IPS-NIHi7 (cell line): ENCODE measurements around the gene PGPEP1.
A peak's percentile ranks its signal among the peaks of the same experiment; 100 is the strongest.

Experiments used
- DNase-seq: peaks from one replicate; pipeline ENCODE4 v3.0.0; 2012; ENCODE audit warnings: mixed read lengths; ENCODE audit errors: extremely low spot score

The PGPEP1 gene, protein sequence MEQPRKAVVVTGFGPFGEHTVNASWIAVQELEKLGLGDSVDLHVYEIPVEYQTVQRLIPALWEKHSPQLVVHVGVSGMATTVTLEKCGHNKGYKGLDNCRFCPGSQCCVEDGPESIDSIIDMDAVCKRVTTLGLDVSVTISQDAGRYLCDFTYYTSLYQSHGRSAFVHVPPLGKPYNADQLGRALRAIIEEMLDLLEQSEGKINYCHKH

DNA sequence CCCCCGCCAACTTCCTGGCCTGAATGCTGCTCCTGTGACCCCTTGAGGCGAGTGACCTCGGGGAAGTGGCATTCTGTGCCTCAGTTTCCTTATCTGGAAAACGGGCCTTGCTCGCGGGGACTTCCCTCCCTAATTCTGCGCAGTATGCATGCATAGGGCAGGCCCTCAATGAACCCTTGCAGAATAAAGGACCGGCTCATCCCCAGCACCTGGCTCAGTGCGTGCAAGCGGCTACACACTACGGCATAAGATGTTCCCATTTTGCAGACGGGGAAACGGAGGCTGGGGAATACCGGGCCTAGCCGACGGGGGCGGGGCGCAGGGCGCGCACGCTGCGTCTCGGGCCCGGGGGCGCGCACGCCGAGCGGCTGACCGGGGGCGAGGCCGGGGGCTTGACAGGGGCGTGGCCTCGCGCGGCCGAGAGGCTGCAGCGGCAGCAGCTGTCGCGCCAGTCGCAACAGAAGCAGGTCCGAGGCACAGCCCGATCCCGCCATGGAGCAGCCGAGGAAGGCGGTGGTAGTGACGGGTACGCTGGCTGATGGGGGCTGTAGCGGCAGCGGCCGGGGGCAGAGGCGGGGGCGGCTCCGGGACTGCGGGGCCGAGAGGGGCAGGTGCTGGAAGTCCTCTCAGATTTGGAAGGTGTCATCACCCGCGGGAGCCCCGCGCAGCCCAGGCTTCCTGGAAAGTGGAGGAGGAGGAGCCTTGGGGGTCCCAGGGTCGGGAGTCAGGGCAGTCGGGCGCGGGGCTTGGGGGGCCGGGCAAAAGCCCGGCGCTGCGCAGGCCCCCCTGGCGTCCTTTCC lies at the start of gene PGPEP1:
TSS of gene PGPEP1 (plus strand) at position 409 of the 800 bp plus-strand sequence. CDS start at position 493, 84 bp downstream.
- DNase-seq = peak; percentile 92

DNA sequence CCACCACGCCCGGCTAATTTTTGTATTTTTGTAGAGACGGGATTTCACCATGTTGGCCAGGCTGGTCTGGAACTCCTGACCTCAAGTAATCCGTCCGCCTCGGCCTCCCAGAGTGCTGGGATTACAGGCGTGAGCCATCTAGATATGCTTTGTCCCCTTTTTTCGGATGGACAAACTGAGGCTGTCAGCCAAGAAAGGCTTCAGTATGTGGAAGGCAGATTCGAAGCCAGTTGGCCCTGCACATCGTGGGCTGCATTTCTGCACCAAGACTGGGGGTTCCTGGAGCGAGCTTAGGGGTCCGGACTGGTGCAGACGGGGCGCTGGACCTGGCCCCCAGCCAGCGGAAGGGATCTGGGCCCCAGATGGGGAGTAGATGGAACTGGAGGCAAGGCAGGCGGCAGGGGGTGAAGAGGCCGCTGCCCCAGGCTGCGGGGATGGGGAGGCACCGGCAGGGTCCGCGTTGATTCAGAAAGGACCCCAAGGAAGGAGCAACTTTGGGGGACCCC lies 49.3 kb upstream of the PGPEP1 start:
- no peak for DNase-seq

DNA sequence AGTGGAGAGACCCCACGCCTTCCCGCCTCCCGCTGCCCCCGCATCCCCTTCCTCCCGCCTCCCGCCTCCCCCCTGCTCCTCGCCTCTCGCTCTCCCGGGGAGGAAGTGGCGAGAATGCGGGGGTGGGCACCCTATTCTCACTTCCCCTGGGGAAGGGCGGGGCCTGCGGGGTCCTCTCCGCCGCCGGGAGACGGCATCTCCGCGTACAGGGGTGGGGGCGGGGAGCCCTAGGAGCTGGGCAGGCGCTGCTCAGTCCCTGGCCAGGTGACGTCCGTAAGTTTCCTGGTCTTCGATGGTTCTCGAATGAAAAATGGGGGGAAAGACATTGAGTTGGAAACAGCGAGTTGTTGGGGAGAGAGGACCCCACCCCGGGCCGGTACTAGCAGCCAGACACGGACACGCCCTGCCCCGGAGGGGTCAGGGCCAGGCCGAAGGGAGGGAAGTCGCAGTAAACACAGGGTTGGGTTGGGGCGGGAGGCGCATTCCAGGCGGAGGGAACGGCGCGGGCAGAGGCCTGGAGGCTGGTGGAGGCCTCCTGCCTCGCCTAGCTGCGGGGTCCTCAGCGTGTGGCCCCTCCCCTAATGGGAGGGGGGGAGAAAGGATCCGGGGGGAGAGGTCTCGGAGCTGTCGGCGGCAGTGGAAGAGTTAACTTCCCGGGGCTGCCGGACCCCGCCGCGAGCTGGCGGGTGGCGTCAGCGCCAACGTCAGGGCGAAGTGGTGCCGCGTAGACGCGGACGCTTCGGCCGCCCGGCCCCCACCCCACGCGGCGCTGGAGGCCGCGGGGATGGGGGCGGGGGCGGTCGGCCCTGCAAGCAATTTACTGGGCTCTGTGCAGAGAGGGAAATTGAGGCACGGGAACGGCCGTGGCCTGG lies 48.6 kb upstream of the PGPEP1 start:
- peak; percentile 61 for DNase-seq

DNA sequence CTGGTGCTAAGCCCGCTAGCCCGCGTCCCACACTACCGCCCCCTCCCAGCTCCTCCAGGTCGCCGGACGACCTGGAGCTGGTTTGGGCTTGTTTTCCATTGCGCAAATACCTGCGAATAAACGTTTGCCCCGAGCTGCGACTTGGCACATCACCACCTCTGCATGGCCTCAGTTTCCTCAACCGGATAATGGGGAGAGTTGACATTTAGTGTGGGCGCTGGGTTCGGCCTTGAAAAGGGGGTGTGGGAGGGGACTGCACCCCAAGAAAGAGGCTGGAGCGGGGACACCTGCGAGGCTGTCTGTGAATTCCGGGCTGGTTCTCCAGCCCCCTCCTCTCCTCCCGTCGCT lies 48.0 kb upstream of the PGPEP1 start:
- DNase-seq = no peak

DNA sequence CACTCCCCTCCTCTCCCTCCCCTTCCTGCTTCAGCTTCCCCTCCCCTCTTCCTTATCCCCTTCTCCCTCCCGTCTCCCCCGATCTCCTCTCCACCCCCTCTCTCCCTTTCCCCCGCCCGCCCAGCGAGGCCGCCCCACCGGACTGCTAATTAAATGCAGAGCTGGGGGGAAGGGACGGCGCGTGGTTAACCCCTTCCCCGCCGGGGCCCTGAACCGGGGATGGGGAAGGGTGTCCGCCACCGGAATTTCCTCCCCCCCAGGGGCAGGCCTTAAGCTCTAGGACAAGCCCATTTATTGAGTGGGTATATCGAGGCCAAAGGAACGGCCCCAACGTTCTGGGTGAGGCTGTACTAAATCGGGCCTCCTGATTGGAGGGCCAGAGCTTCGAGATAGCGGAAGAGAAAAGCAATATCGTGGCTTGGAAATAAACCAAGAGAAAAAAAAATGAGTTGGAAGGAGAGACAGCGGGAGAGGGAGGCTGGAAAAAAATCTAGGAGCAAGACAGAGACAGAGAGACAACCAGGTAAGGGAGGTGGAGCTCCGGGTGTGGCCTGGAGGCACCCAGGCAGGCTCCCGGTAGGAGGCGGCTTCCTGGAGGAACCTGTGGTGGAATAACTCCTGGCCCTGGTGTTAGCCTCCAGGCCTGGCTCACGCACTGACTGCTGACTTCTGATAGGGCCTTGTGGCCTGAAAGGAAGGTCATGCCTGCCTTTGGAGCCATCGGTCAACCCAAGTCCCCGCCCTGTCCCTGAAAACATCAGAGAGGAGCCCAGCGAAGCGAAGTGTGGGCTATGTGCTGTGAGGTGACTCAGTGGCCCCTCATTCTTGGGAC lies 47.4 kb upstream of the PGPEP1 start:
- DNase-seq = peak; percentile 91

DNA sequence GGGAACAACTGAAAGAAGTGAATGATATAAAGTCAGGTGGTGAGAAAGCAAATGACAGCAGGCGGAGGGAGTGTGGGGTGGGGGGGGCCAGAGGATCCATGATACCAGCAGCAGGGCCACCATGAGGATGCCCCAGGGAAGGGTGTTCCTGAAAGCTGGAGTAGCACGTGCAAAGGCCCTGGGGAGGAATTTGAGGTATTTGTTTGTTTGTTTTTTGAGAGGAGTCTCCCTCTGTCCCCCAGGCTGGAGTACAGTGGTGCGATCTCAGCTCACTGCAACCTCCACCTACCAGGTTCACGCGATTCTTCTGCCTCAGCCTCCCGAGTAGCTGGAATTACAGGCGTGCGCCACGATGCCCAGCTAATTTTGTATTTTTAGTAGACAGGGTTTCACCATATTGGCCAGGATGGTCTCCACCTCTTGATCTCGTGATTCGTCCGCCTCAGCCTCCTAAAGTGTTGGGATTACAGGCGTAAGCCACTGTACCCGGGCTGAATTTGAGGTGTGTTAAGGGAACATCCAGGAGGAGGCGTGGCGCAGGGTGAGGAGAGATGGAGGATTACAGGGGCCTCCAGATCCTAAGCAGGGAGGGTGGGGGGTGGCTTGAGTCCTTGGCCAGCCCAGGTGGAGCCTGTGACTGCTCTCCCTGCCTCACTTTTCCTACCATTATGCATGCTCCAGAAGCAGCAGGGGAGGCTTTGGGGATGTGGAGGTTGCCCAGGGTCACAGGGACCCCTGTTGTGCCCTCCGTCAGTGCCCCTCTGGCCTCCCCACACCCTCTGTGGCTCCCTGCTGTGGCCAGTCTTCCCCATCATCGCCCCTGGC lies 46.5 kb upstream of the PGPEP1 start:
- DNase-seq = no peak

DNA sequence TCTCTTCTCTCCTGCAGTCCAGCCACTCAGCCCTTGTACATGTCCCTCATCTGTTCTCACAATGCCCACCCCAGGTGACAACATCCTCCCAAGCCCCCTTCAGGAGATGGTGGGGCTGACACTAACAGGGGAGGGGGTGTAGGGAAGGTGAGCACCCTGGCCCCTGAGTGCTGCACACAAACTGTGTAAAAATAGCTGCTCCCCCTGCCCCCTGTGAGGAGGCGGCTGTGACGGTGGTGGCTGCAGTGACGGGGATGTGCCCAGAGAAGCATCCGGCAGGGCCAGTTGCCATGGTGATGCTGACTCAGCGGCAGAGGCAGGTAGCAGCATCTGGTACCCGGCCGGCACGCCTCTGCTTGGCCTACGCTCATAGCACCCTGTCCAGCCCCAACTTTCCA lies 45.9 kb upstream of the PGPEP1 start:
- DNase-seq = peak; percentile 56

DNA sequence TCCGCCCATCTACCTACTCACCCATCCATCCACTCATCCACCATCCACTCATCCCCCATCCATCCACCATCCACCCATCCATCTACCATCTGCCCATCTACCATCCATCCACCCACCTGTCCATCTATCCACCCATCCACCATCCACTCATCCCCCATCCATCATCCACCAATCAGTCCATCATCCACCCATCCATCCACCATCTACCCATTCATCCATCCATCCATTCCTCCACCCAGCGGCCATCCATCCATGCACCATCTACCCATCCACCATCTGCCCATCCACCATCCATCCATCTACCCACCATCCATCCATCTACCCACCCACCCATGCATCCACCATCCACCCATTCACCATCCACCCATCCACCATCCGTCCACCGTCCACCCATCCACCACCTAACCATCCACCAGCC lies 45.4 kb upstream of the PGPEP1 start:
- DNase-seq = no peak

DNA sequence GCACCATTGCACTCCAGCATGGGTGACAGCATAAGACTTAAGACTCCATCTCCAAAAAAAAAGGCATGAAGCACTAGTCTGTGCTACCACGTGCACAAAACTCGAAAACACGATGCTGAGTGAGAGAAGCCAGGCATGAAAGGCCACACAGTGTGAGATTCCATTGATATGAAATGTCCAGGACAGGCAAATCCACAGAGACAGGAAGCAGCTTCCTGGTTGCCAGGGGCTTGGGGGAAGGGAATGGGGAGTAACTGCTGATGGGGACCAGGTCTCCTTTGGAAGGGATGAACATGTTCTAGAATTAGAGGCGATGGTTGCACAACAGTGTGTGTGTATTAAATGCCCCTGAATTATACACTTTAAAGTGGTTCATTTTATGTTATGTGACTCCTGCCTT lies 43.1 kb upstream of the PGPEP1 start:
- DNase-seq = no peak

DNA sequence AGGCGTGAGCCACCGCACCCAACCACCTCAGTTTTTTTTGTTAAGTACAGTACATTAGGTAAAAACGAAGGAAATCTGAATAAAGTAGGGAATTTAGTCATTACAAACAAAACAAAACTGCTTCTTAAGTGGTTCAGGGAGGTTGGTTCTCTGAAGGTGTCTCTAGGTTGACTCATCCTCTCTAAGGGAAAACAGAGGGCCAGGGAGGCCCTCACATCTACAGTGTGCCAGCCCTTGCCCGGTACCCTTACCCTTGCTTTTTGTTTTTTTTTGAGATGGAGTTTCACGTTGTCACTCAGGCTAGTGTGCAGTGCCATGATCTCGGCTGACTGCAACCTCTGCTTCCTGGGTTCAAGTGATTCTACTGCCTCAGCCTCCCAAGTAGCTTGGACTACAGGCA lies 41.8 kb upstream of the PGPEP1 start:
- no peak for DNase-seq

DNA sequence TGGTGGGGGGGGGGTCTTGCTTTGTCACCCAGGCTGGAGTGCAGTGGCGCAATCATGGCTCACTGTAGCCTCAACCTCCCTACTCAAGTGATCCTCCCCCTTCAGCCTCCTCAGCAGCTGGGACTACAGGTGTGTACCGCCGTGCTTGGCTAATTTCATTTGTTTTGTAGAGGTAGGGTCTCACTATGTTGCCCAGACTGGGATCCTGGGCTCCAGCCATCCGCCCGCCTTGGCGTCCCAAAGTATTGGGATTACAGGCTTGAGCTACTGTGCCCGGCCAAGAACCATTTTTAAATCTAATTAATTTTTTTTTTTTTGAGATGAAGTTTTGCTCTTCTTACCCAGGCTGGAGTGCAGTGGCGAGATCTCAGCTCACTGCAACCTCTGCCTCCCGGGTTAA lies 40.7 kb upstream of the PGPEP1 start:
- DNase-seq = no peak

DNA sequence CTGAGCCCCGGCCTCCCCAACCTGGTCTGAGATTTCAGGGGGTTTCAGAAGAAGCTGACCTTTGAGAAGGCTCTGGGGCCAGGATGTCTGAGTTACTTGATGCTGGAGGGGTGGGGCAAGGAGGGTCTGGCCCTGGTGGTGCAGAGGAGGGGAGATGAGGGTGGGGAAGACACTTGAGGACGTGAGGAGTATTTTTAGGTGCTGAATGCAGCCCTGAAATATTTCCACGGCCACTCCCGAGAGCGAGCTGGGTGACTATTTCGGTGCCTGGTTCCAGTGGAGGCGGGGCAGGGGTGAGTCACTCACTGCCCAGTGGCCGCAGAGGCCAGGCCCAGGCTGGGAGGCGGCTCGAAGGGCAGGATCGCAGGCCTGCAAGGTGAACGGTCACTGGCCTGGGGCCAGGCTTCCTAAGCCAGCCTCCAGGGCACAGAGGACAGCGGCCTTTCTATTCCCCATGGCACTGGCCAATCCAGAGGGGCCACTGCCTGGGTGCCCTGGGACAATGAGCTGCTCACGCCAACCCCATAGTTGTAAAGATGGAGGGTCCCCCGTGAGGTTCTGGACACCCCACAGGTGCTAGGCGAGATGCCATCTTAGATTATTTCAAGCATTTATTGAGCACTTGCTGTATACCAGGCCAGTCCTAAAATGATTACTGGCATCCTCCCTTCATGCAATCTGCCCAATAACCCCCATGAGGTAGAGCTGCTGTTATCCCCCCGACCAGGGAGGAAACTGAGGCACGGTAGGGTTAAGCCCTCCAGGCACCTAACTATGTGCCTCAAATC lies 39.3 kb upstream of the PGPEP1 start:
- no peak for DNase-seq

DNA sequence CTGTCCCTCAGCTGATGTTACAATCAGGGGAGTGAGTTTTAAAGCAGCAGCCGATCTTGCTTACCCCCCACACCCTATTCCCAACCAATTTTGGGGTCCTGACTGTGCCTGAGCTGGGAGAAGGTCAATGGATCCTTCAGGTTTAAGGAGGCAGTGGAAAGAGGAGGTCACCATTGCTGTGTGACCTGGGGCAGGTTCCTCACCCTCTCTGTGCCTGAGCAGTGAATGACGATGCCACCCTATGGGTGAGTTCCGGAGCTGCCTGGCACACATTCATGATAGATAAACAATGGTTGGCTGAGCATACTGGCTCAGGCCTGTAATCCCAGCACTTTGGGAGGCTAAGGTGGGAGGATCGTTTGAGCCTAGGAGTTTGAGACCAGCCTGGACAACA lies 38.7 kb upstream of the PGPEP1 start:
- no peak for DNase-seq

DNA sequence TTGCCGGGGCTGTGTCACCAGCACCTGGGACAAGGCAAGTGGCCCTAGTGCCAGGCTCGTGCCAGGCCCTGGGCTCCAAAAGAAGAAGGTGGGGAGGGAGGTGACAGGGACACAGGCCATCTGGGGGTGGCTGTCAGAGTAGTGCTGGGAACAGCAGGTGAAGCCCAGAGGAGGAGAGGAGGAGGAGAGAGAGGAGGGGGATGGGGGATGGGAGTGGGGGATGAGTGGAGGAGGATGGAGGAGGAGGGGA lies 36.3 kb upstream of the PGPEP1 start:
- no peak for DNase-seq

DNA sequence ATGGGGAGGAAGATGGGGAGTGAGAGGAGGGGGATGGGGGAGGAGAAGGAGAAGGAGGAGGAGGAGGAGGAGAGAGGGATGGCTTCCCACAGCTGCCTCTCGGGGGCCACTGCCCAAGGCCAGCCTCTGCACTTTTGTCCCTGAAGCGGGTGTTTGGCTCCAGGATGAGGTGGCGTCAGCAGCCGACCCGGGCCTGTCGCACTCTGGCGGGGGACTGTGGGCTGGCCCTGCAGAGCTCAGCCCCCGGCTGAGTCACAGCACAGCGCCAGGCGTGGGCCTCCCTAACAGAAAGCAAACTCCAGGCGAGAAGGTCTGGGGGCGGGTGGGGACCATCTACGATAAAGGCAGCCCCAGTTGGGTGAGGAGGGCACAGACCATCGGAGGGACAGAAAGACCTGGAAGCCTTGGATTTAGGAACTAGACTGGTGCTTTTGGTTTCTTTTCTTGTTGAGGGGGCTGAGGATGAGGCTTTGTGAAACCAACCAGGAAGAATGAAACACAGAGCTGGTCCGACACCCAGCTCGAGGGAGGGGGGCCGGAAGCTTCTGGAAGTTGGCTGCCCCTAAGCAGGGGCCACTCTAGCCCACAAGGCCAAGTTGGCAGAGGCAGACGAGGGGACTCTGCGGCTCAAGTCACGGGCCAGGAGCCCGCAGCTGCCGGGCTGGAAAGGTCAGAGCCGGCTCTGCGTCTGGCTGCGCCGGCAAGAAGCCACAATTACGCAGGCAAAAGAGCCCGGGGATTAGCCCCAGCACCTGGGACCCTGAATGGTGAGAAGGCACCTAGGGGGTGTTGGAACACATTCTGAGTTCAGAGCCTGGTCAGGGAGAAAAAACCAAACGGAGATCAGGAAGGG lies 35.7 kb upstream of the PGPEP1 start:
- peak; percentile 78 for DNase-seq

DNA sequence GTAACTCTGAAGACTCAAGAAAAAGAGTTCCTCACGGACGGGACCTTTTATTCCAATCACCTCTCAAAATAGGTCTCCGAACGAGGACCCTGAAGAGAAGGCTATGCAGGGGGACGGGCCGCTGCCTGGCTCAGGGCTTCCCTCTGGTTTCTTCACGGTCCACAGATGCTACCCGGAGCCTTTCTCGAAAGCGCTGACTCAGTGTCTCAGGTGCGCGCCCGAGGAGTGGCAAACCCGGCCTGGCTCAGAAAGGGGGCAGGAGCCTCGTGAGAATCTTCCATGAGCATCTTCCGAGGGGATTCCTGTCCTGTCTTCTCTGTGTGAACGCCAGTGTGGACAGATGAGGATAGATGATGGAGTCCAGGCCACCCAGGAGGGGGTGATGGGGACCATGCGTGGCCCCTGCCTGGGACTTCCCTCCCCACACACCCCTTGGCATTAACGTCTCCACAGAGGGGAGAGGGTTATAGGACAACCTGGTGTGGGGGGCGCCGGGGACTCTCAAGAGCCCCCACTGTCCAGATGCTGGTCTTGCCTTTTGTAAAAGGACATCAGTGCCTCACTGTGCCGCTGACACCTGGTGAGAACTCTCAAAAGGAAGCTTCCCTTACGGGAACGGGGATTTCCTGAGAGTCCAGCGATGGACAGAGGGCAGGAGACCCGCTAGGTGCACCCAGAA lies 34.0 kb upstream of the PGPEP1 start:
- DNase-seq = no peak

DNA sequence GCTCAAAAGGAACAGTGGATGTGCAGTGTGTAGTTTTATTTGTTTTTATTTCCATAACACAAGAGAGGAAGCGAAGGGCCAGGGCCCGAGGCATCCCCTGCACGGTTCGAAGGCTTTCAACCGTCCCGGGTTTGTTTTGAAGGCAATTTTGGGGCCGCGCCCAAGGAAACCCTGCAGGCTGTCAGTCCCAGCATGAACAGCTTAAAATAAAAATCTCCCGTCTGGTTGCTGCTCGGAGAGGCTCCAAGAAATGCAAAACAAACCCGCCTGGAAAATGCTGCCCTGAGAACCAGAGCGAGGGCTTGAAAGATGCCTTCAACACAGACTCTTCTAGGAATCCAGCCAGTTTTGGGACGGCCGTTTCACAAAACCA lies 33.5 kb upstream of the PGPEP1 start:
- no peak for DNase-seq

DNA sequence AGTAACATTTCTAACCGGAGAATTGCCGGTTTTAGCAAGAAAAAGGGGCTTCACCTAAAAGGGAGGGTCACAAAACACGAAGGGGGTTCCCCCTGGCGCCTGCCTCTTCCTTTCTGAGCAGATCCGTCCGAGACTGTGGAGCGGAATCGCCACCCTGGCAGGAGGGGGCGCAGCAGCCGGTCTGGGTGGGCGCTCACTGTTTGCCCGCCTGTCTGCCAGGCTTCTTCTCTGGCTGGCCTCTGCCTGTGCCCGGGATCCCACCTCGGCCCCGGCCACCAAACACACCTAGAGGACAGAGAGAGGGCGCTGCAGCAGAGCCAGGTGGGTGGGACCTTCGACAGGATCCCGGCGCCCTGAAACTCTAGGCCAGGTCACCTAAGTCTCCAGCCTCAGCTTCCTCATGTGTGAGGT lies 33.1 kb upstream of the PGPEP1 start:
- no peak for DNase-seq
